Endothelial cell of umbilical vein (primary cell): ENCODE results near the gene TUBA1C. TPM values are rescaled to one million over a fixed set of nuclear protein-coding genes. Genes with fewer than 3 reads are reported as not detected.

Source experiments
- BruUV-seq: library from RNA; stranded (reverse); fragments of 400-500 nt; replicated peaks from 2 replicates; lab custom pipeline; 2021; lab: Mats Ljungman, UMichigan
- CTCF ChIA-PET: fragments of 300-600, 350-600 bp; sonication (Branson Sonifier 250); formaldehyde crosslinking; loops from one replicate; lab custom pipeline; 2021; ENCODE audit warnings: antibody characterized with exemption, inconsistent platforms; lab: Charles Lee
- POLR2A ChIA-PET: fragments of 300-600, 350-600 bp; sonication (Branson Sonifier 250); formaldehyde crosslinking; loops from one replicate; lab custom pipeline; 2021; ENCODE audit warnings: antibody characterized with exemption, inconsistent platforms; lab: Charles Lee
- DNase-seq: peaks from one replicate; pipeline ENCODE4 v3.0.0-alpha.2; 2011; ENCODE audit warnings: low read depth, low spot score
- FAIRE-seq: peaks from 2 replicates; lab custom pipeline; 2011; peaks lifted over from hg19 to GRCh38; lab: Jason Lieb, UNC
- H2AFZ ChIP-seq: 2 replicates; pipeline ENCODE4 v1.6.0; 2012; ENCODE audit warnings: low read depth, low read length, control low read depth, inconsistent platforms
- H3K27ac ChIP-seq: 2 replicates; pipeline ENCODE4 v1.5.1; 2011; ENCODE audit warnings: low read depth, mild to moderate bottlenecking, control low read depth, low read length, moderate library complexity; ENCODE audit not compliant: insufficient read depth
- H3K27me3 ChIP-seq, 2 experiments: 2 replicates each; pipeline versions ENCODE4 v1.6.0 to v1.6.1; 2011; ENCODE audit warnings: low read length in 2 of 2, mixed read lengths in 1 of 2; ENCODE audit not compliant: control insufficient read depth in 2 of 2, insufficient read depth in 2 of 2
- H3K36me3 ChIP-seq, 2 experiments: 2 replicates in 1 of 2; 3 replicates in 1 of 2; pipeline ENCODE4 v1.5.1; 2011; ENCODE audit warnings: low read length in 2 of 2, mild to moderate bottlenecking in 1 of 2, moderate library complexity in 1 of 2; ENCODE audit not compliant: control insufficient read depth in 2 of 2, insufficient read depth in 2 of 2; ENCODE audit errors: extremely low read depth in 1 of 2
- H3K4me1 ChIP-seq: 3 replicates; pipeline ENCODE4 v1.5.1; 2011; ENCODE audit warnings: mild to moderate bottlenecking, low read length; ENCODE audit not compliant: control insufficient read depth, insufficient read depth; ENCODE audit errors: extremely low read depth
- H3K4me2 ChIP-seq: 2 replicates; pipeline ENCODE4 v1.6.1; 2011; ENCODE audit warnings: low read length, control low read depth, mixed read lengths; ENCODE audit not compliant: insufficient read depth
- H3K4me3 ChIP-seq, 3 experiments: fragments of 200-600 bp in 1 of 3; sonication (generic), shearing (Covaris generic) in 1 of 3; replicated peaks in 1 of 3; 2 replicates each; pipeline ENCODE4 v1.5.1; 2011 to 2016; ENCODE audit warnings: control low read depth in 3 of 3, low read length in 3 of 3, mild to moderate bottlenecking in 2 of 3, inconsistent platforms in 1 of 3, low read depth in 1 of 3, moderate library complexity in 1 of 3; ENCODE audit not compliant: insufficient read depth in 1 of 3
- H3K79me2 ChIP-seq: 2 replicates; pipeline ENCODE4 v1.6.0; 2012; ENCODE audit warnings: low read length, inconsistent platforms; ENCODE audit not compliant: control insufficient read depth, insufficient read depth
- H3K9ac ChIP-seq: replicated peaks from 2 replicates; pipeline ENCODE3; 2011; ENCODE audit warnings: low read length, control low read depth; ENCODE audit not compliant: insufficient read depth; ENCODE audit errors: extremely low read depth
- H3K9me1 ChIP-seq: replicated peaks from 3 replicates; pipeline ENCODE4 v1.6.0; 2011; ENCODE audit warnings: mild to moderate bottlenecking, low read length; ENCODE audit not compliant: control insufficient read depth, insufficient read depth; ENCODE audit errors: extremely low read depth
- H3K9me3 ChIP-seq: replicated peaks from 2 replicates; pipeline ENCODE4 v1.5.1; 2012; ENCODE audit warnings: low read length, inconsistent platforms; ENCODE audit not compliant: control insufficient read depth, insufficient read depth
- H4K20me1 ChIP-seq: replicated peaks from 2 replicates; pipeline ENCODE3; 2011; ENCODE audit warnings: mild to moderate bottlenecking, low read length; ENCODE audit not compliant: control insufficient read depth, insufficient read depth; ENCODE audit errors: extremely low read depth
- CTCF ChIP-seq, 2 donors: IDR thresholded peaks; 1 replicate in 1 of 2; 2 replicates in 1 of 2; pipeline ENCODE4 v1.5.1; 2011; ENCODE audit warnings: low read length in 2 of 2, mild to moderate bottlenecking in 2 of 2, moderate library complexity in 2 of 2, control low read depth in 1 of 2, inconsistent platforms in 1 of 2, low read depth in 1 of 2; ENCODE audit not compliant: insufficient read depth in 1 of 2; ENCODE audit errors: extremely low read depth in 1 of 2
- EZH2 ChIP-seq: IDR thresholded peaks from 2 replicates; pipeline ENCODE4 v1.6.1; 2012; ENCODE audit warnings: borderline replicate concordance, low read depth, mild to moderate bottlenecking, moderate library complexity, low read length, inconsistent platforms; ENCODE audit not compliant: severe bottlenecking
- JUN ChIP-seq: IDR thresholded peaks from 2 replicates; pipeline ENCODE4 v1.6.1; 2011; ENCODE audit warnings: borderline replicate concordance, low read depth; ENCODE audit not compliant: insufficient read length, insufficient read depth
- MAX ChIP-seq: IDR thresholded peaks from 2 replicates; pipeline ENCODE4 v1.6.1; 2011; ENCODE audit not compliant: insufficient read depth, insufficient read length
- MYC ChIP-seq: IDR thresholded peaks from one replicate; pipeline ENCODE4 v1.6.1; 2011; ENCODE audit warnings: mild to moderate bottlenecking, low read depth, low read length
- dilution Hi-C: fragments of 300-500 bp; cut with MboI; formaldehyde crosslinking; loops from one replicate; pipeline ENCODE4 v1.15.0; 2019; ENCODE audit warnings: low sequenced_read_pairs; ENCODE audit not compliant: extremely low pct_ligation_motif_present
- intact Hi-C: fragments of 100-400 bp; cut with micrococcal nuclease; formaldehyde crosslinking; loops from one replicate; pipeline ENCODE4 v1.10.0; 2022
- polyA plus RNA-seq, 4 experiments: library from polyadenylated mRNA; depleted of rRNA in 3 of 4; stranded (reverse) in 3 of 4; unstranded in 1 of 4; fragments of >200 nt; gene quantifications; 2 replicates each; pipeline versions ENCODE4 v1.2.1 to v1.2.3, GENCODE V29; 2011 to 2012; ENCODE audit warnings: missing spikeins in 1 of 4
- total RNA-seq: library from RNA; stranded (reverse); gene quantifications from 2 replicates; pipeline ENCODE4 v1.2.3, GENCODE V29; 2021

The TUBA1C gene
- total and polyA plus RNA-seq, 2 donors (not counting 3 experiments of a cell fraction or from before 2014, with no cell fraction given): 515 to 2,063 TPM

GRCh38 chr12:49295082-49295936 lies 30.4 kb downstream of the TUBA1C start, which contains the start of gene PRPH:
Gene PRPH (plus strand): TSS chr12:49295147. CDS start chr12:49295201, 54 bp downstream.
- dilution Hi-C loops (no loop called here), intact Hi-C loops (no loop called here)
- Histone ChIP-seq H3K9me1 (no peaks in the 10 kb centered on the region), H3K9ac (no peak within 1 kb of the TSS), H3K36me3 (no peaks in the 10 kb centered on the region), H3K27ac (no peak within 1 kb of the TSS), H3K4me2 (no peak within 1 kb of the TSS), H3K27me3 (peaks cover 32 to 42% of the 10 kb centered on the region in 2 experiments), H3K79me2 (no peaks in the 10 kb centered on the region), H3K9me3 (no peaks in the 10 kb centered on the region), H4K20me1 (no peaks in the 10 kb centered on the region), H3K4me3 (no peak within 1 kb of the TSS), H3K4me1 (peaks cover 3% of the 10 kb centered on the region), H2AFZ (no peak within 1 kb of the TSS)
- FAIRE-seq (no peak), DNase-seq (no peak)
- no peak for TF ChIP-seq MAX
- TF ChIP-seq CTCF (IDR thresholded peaks at IDR 0.05; ENCODE audit: extremely low read depth in 1 of 2, insufficient read depth in 1 of 2, low read depth in 1 of 2, low read length in 2 of 2): no peak
- peak; percentile 81 for TF ChIP-seq EZH2
- TF ChIP-seq JUN: no peak
- no peak for TF ChIP-seq MYC
- CTCF ChIA-PET: interaction anchor here (0.8 to 12.9 kb wide), 16 partner anchors 8 to 315 kb away, joined by 3 to 173 read pairs (median 4); partner anchors contain the start of gene DNAJC22
- POLR2A ChIA-PET: interaction anchor here (0.6 to 1.1 kb wide), 2 partner anchors 50 to 72 kb away, joined by 3 to 4 read pairs; partner anchors contain the start of gene SPATS2
- no TSS peak for BruUV-seq
